HUES64 (cell line): ENCODE data around the gene UNK.
A peak's percentile ranks its signal among the peaks of the same experiment; 100 is the strongest.
"Not testable (repeated sequence)": the region's sequence is repeated elsewhere in the genome, so short reads cannot be mapped to it uniquely, and the experiment has no call there.

ENCODE experiments used
- H3K27ac ChIP-seq: 2 replicates; pipeline ENCODE4 v1.7.0; 2013; ENCODE audit warnings: low read depth, low read length, inconsistent platforms
- H3K27me3 ChIP-seq: 2 replicates; pipeline ENCODE4 v1.6.1; 2013; ENCODE audit warnings: mild to moderate bottlenecking, low read length; ENCODE audit not compliant: insufficient read depth
- H3K36me3 ChIP-seq: 2 replicates; pipeline ENCODE4 v1.6.1; 2013; ENCODE audit warnings: mild to moderate bottlenecking, low read length; ENCODE audit not compliant: insufficient read depth
- H3K4me1 ChIP-seq: 2 replicates; pipeline ENCODE4 v1.6.1; 2013; ENCODE audit warnings: mild to moderate bottlenecking, low read length, moderate library complexity; ENCODE audit not compliant: insufficient read depth
- H3K4me3 ChIP-seq: 2 replicates; pipeline ENCODE4 v1.5.1; 2013; ENCODE audit warnings: mild to moderate bottlenecking, low read length, moderate library complexity
- H3K9ac ChIP-seq: 2 replicates; pipeline ENCODE4 v1.6.1; 2013; ENCODE audit warnings: mild to moderate bottlenecking, low read depth, low read length
- H3K9me3 ChIP-seq: 2 replicates; pipeline ENCODE4 v1.6.1; 2013; ENCODE audit warnings: low read depth, low read length; ENCODE audit not compliant: insufficient read depth
- WGBS: fragments of 150-250, 120-280 bp; methylation state at CpG from one replicate; pipeline ENCODE4 v1.1.7; 2013; ENCODE audit warnings: missing lambda C conversion rate; 5-methylcytosine and 5-hydroxymethylcytosine counted together

Gene UNK

DNA sequence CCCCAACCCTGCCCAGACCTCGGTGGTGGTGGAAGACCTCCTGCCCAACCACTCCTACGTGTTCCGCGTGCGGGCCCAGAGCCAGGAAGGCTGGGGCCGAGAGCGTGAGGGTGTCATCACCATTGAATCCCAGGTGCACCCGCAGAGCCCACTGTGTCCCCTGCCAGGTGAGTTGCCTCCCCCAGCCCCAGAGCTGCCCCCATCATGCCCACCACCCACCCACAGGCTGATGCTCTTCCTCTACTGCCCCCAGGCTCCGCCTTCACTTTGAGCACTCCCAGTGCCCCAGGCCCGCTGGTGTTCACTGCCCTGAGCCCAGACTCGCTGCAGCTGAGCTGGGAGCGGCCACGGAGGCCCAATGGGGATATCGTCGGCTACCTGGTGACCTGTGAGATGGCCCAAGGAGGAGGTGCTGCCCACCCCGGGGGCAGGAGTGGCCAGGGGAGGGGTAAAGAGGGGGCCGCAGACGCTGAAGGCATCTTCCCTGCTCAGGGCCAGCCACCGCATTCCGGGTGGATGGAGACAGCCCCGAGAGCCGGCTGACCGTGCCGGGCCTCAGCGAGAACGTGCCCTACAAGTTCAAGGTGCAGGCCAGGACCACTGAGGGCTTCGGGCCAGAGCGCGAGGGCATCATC, 28.0 kb upstream of the UNK start:
- Histone ChIP-seq H3K36me3 (no peaks in the 10 kb centered on the region), H3K9ac (no peak overlapping the region), H3K27me3 (0 out of 2 replicates have a peak, but pooled peaks cover 2% of the 10 kb centered on the region), H3K9me3 (no peaks in the 10 kb centered on the region), H3K4me3 (no peak overlapping the region), H3K4me1 (no peaks in the 10 kb centered on the region; the same call in 1 of the 2 replicates), H3K27ac (no peak overlapping the region)
- 93% methylated on average over 29 of the region's 29 CpGs for WGBS

DNA sequence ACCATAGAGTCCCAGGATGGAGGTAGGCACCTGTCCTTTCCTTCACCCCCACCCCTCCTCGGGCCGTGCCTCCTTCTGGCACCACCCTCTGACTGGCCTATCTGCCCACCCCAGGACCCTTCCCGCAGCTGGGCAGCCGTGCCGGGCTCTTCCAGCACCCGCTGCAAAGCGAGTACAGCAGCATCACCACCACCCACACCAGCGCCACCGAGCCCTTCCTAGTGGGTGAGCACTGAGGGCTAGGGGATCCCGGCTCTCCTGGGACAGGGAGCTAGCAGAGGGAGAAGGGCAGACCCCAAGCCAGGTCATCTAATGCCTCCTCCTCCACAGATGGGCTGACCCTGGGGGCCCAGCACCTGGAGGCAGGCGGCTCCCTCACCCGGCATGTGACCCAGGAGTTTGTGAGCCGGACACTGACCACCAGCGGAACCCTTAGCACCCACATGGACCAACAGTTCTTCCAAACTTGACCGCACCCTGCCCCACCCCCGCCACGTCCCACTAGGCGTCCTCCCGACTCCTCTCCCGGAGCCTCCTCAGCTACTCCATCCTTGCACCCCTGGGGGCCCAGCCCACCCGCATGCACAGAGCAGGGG, 27.4 kb upstream of the UNK start:
- no peak overlapping the region for H3K4me3 ChIP-seq
- 89% methylated on average over 20 of the region's 21 CpGs for WGBS
- H3K27me3 ChIP-seq: 0 out of 2 replicates have a peak, but pooled peaks cover 2% of the 10 kb centered on the region
- no peaks in the 10 kb centered on the region for H3K9me3 ChIP-seq
- H3K4me1 ChIP-seq: no peaks in the 10 kb centered on the region; the same call in 1 of the 2 replicates
- H3K36me3 ChIP-seq: no peaks in the 10 kb centered on the region
- no peak overlapping the region for H3K27ac ChIP-seq
- no peak overlapping the region for H3K9ac ChIP-seq

DNA sequence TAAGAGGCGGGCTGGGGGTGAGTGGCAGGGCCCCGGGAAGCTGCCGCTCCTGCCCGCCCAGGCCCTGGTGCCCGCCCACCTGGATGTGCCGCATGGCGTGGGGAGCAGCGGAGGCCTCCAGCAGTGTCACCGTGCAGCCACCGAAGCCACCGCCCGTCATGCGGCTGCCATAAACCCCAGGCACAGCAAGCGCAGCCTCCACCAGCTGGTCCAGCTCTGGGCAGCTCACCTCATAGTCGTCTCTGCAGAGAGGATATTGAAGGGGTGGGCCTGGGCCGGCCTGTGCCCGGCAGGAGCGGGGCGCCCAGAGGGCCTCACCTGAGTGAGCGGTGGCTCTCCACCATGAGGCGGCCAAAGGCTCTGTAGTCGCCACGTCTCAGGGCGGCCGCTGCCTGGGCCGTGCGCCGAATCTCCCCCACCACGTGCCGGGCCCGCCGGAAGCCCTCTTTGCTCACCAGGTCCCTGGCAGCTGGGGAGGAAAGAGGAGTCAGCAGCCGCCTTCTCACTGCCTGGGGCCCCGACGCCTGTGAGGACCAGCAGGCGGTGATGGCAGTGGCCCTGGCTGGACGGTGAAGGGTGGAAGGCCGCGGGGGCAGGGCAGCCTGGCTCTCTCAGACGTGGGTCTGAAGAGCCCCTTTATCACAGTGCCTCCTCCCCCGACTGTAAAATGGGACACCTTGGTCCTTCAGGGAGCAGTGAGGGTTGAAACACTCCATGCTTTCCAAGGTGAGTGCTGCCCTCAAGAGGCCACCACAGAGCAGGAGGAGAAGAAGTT, 26.3 kb upstream of the UNK start:
- H3K27ac ChIP-seq: no peak overlapping the region

GRCh38 chr17:75759457-75759856, 25.1 kb upstream of the UNK start:
- H3K9me3 ChIP-seq: no peaks in the 10 kb centered on the region
- peaks cover 6% of the 10 kb centered on the region for H3K4me1 ChIP-seq
- H3K4me3 ChIP-seq: no peak overlapping the region
- no peak overlapping the region for H3K9ac ChIP-seq
- H3K36me3 ChIP-seq: no peaks in the 10 kb centered on the region
- 84% methylated on average over 3 of the region's 3 CpGs for WGBS
- 0 out of 2 replicates have a peak, but pooled peaks cover 5% of the 10 kb centered on the region for H3K27me3 ChIP-seq
- H3K27ac ChIP-seq: no peak overlapping the region

More for the DNA sequence above, 26.3 kb upstream of the UNK start:
- 87% methylated on average over 41 of the region's 41 CpGs for WGBS
- H3K4me1 ChIP-seq: no peaks in the 10 kb centered on the region; the same call in 1 of the 2 replicates
- no peaks in the 10 kb centered on the region for H3K36me3 ChIP-seq
- H3K27me3 ChIP-seq: 0 out of 2 replicates have a peak, but pooled peaks cover 2% of the 10 kb centered on the region
- H3K9me3 ChIP-seq: no peaks in the 10 kb centered on the region
- no peak overlapping the region for H3K9ac ChIP-seq
- H3K4me3 ChIP-seq: no peak overlapping the region

DNA sequence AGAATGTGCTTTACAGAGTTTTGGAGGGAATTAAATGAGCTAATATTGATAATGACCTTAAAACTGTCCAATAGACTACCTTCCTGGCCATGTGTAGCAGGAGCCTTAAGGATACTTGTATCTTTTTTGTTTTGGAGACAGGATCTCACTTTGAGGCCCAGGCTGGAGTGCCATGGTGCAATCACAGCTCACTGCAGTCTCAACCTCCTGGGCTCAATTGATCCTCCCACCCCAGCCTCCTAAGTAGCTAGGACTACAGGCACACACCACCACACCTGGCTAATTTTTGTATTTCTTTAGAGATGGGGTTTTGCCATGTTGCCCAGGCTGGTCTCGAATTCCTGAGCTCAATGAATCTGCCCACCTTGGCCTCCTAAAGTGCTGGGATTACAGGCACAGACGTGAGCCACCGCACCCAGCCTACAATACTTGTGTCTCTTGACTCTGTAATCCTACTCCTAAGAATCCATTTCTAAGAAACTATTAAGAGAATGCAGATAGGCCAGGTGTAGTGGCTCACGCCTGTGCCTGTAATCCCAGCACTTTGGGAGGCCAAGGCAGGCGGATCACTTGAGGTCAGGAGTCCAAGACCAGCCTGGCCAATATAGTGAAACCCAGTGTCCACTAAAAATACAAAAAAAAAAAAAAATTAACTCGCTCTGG, 24.5 kb upstream of the UNK start:
- not testable (repeated sequence) for H3K27ac ChIP-seq, H3K27me3 ChIP-seq, H3K36me3 ChIP-seq, H3K4me3 ChIP-seq, H3K4me1 ChIP-seq, H3K9me3 ChIP-seq, H3K9ac ChIP-seq
- 93% methylated on average over 6 of the region's 6 CpGs for WGBS

DNA sequence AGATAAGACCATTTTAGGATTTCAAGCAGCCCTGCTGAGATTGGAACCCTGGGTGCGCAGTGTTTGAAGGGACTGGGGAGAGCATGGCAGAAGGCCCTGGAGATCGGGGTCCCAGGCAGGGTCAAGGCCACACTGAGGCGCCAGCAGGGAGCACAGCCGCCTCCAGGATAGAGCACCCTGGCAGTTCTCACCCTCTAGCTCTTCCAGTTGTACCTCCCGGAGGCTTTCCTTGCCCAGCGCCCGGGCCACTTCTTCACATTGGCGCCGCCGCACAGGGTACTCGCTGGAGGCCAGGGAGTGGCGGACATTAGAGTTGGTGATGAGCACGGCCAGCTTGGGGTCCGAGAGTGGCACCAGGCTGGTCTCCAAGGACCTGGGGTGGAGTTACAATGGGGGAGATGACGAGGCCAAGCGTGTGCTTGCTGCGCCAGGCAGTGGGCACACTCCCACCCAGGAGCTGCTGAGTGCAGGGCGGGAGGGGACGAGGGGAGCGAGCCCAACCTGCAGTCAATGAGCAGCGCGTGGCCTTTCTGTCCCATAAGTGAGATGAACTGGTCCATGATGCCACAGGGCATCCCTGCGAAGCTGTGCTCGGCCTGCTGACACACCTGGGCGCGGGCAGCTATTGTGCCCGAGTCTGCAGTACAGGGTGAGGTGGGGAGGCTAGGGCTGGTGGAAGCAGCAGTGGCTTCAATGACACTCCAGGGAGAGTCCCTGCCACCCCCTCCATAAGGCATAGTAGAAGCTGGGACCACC, 21.9 kb upstream of the UNK start:
- no peak overlapping the region for H3K27ac ChIP-seq
- no peak overlapping the region for H3K4me3 ChIP-seq
- H3K27me3 ChIP-seq: 0 out of 2 replicates have a peak, but pooled peaks cover 5% of the 10 kb centered on the region
- 95% methylated on average over 27 of the region's 27 CpGs for WGBS
- peaks cover 6% of the 10 kb centered on the region for H3K4me1 ChIP-seq
- no peaks in the 10 kb centered on the region for H3K36me3 ChIP-seq
- no peaks in the 10 kb centered on the region for H3K9me3 ChIP-seq
- H3K9ac ChIP-seq: no peak overlapping the region

GRCh38 chr17:75763269-75763607, 21.4 kb upstream of the UNK start:
- Histone ChIP-seq H3K4me3 (no peak overlapping the region), H3K9ac (no peak overlapping the region), H3K27ac (no peak overlapping the region), H3K9me3 (no peaks in the 10 kb centered on the region), H3K27me3 (0 out of 2 replicates have a peak, but pooled peaks cover 5% of the 10 kb centered on the region), H3K4me1 (peaks cover 6% of the 10 kb centered on the region), H3K36me3 (no peaks in the 10 kb centered on the region)
- WGBS: 98% methylated on average over 3 of the region's 3 CpGs

- no peak overlapping the region for H3K27ac ChIP-seq
- H3K9me3 ChIP-seq: no peaks in the 10 kb centered on the region
- H3K4me3 ChIP-seq: peak overlapping the region; percentile 80
- H3K36me3 ChIP-seq: no peaks in the 10 kb centered on the region
- H3K27me3 ChIP-seq: 0 out of 2 replicates have a peak, but pooled peaks cover 5% of the 10 kb centered on the region
- H3K9ac ChIP-seq: peak overlapping the region; percentile 71
- H3K4me1 ChIP-seq: peaks cover 6% of the 10 kb centered on the region
- WGBS: 83% methylated on average over 16 of the region's 16 CpGs
These were observed 20.8 kb upstream of the UNK start for GRCh38 chr17:75763613-75764416.

DNA sequence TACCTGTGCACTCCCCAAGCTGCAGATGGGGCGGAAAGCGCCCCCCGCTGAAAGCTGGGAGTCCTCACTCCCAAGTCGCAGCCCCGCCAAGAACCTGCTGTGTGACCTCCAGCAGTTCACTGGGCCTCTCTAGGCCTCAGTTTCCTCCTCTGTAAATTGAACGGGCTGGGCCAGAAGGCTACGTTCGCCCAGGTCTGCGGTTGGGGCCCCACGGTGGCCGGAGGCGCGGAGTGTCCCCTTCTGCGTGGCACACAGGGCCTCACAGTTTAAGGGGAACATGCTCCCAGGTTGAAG, 20.2 kb upstream of the UNK start:
- Histone ChIP-seq H3K4me3 (peak overlapping the region; percentile 80), H3K27ac (no peak overlapping the region), H3K9ac (peak overlapping the region; percentile 71), H3K27me3 (0 out of 2 replicates have a peak, but pooled peaks cover 5% of the 10 kb centered on the region), H3K4me1 (peaks cover 6% of the 10 kb centered on the region), H3K36me3 (no peaks in the 10 kb centered on the region), H3K9me3 (no peaks in the 10 kb centered on the region)
- 21% methylated on average over 14 of the region's 14 CpGs for WGBS
